Neural cell (in vitro differentiated cells): Measurements from ENCODE around the gene BCL2L12. TPM values are rescaled to one million over a fixed set of nuclear protein-coding genes. Genes with fewer than 3 reads are reported as not detected.

Source experiments
- H2AFZ ChIP-seq: fragments of 200-600, 300-800 bp; sonication (generic), shearing (Covaris generic); 2 replicates; pipeline ENCODE4 v1.6.0; 2014; ENCODE audit warnings: low read depth, mild to moderate bottlenecking, antibody characterized with exemption, low read length, moderate library complexity
- H3F3A ChIP-seq: fragments of 200-600 bp; shearing (Covaris generic); 2 replicates; pipeline ENCODE4 v1.6.1; 2016; ENCODE audit warnings: mild to moderate bottlenecking, moderate library complexity, mixed read lengths, antibody characterized with exemption, low read length; ENCODE audit not compliant: insufficient read depth, poor library complexity, severe bottlenecking
- H3K27ac ChIP-seq: fragments of 200-600, 300-800 bp; sonication (generic), shearing (Covaris generic); 2 replicates; pipeline ENCODE4 v1.5.1; 2014; ENCODE audit warnings: mild to moderate bottlenecking, low read length, moderate library complexity
- H3K27me3 ChIP-seq: fragments of 300-800, 200-600 bp; sonication (generic), shearing (Covaris generic); 2 replicates; pipeline ENCODE4 v1.6.0; 2014; ENCODE audit warnings: mild to moderate bottlenecking, low read depth, low read length, moderate library complexity; ENCODE audit not compliant: insufficient read depth
- H3K36me3 ChIP-seq: fragments of 300-800, 200-600 bp; sonication (generic), shearing (Covaris generic); 2 replicates; pipeline ENCODE4 v1.5.1; 2014; ENCODE audit warnings: mild to moderate bottlenecking, antibody characterized with exemption, low read length, moderate library complexity; ENCODE audit not compliant: insufficient read depth
- H3K4me2 ChIP-seq: fragments of 300-800, 200-600 bp; sonication (generic), shearing (Covaris generic); 2 replicates; pipeline ENCODE4 v1.6.0; 2014; ENCODE audit warnings: mild to moderate bottlenecking, low read length
- H3K4me3 ChIP-seq: fragments of 300-800, 200-600 bp; sonication (generic), shearing (Covaris generic); 2 replicates; pipeline ENCODE4 v1.5.1; 2014; ENCODE audit warnings: mild to moderate bottlenecking, low read length, moderate library complexity
- H3K79me2 ChIP-seq: fragments of 200-600 bp; shearing (Covaris generic); replicated peaks from 2 replicates; pipeline ENCODE4 v1.6.0; 2014; ENCODE audit warnings: mild to moderate bottlenecking, low read length, moderate library complexity; ENCODE audit not compliant: insufficient read depth
- H3K9ac ChIP-seq: fragments of 300-800, 200-600 bp; sonication (generic), shearing (Covaris generic); 2 replicates; pipeline ENCODE4 v1.6.1; 2016; ENCODE audit warnings: mild to moderate bottlenecking, low read length, mixed read lengths
- H3K9me2 ChIP-seq: fragments of 200-600 bp; shearing (Covaris generic); 2 replicates; pipeline ENCODE4 v1.6.1; 2016; ENCODE audit warnings: mild to moderate bottlenecking, low read length, mixed read lengths; ENCODE audit not compliant: insufficient read depth
- H3K9me3 ChIP-seq: fragments of 200-600, 300-800 bp; sonication (generic), shearing (Covaris generic); 2 replicates; pipeline ENCODE4 v1.6.1; 2016; ENCODE audit warnings: mild to moderate bottlenecking, mixed run types, low read length, moderate library complexity, mixed read lengths
- H4K20me1 ChIP-seq: fragments of 200-600 bp; shearing (Covaris generic); 2 replicates; pipeline ENCODE4 v1.6.1; 2016; ENCODE audit warnings: mild to moderate bottlenecking, mixed run types; ENCODE audit not compliant: insufficient read depth
- CTCF ChIP-seq: fragments of 450-650 bp; IDR thresholded peaks from 2 replicates; pipeline ENCODE4 v1.5.1; 2014; ENCODE audit warnings: antibody characterized with exemption, mild to moderate bottlenecking, moderate library complexity; ENCODE audit not compliant: poor library complexity, severe bottlenecking
- EP300 ChIP-seq: fragments of 450-650 bp; conservative IDR thresholded peaks from 2 replicates; pipeline ENCODE4 v1.6.1; 2014; ENCODE audit warnings: antibody characterized with exemption, mild to moderate bottlenecking, moderate library complexity; ENCODE audit not compliant: poor library complexity, severe bottlenecking
- EZH2 ChIP-seq: fragments of 200-600, 300-800 bp; shearing (Covaris generic), sonication (generic); IDR thresholded peaks from 2 replicates; pipeline ENCODE4 v1.6.1; 2014; ENCODE audit warnings: antibody characterized with exemption, low read length, borderline replicate concordance, mild to moderate bottlenecking; ENCODE audit not compliant: insufficient read depth, poor library complexity, severe bottlenecking
- MXI1 ChIP-seq: fragments of 450-650 bp; conservative IDR thresholded peaks from 2 replicates; pipeline ENCODE4 v1.6.1; 2014; ENCODE audit warnings: antibody characterized with exemption, mild to moderate bottlenecking; ENCODE audit not compliant: poor library complexity, severe bottlenecking
- POLR2AphosphoS5 ChIP-seq: IDR thresholded peaks from 2 replicates; pipeline ENCODE4 v1.6.1; 2012
- RAD21 ChIP-seq: fragments of 450-650 bp; conservative IDR thresholded peaks from 2 replicates; pipeline ENCODE4 v1.6.1; 2014; ENCODE audit warnings: antibody characterized with exemption, mild to moderate bottlenecking, moderate library complexity
- REST ChIP-seq: IDR thresholded peaks from 2 replicates; pipeline ENCODE4 v1.6.1; 2012; ENCODE audit warnings: borderline replicate concordance
- SMC3 ChIP-seq: fragments of 450-650 bp; conservative IDR thresholded peaks from 2 replicates; pipeline ENCODE4 v1.6.1; 2014; ENCODE audit warnings: antibody characterized with exemption, mild to moderate bottlenecking, moderate library complexity; ENCODE audit not compliant: poor library complexity
- TAF1 ChIP-seq: IDR thresholded peaks from 2 replicates; pipeline ENCODE4 v1.6.1; 2012; ENCODE audit warnings: low read depth
- polyA plus RNA-seq: library from polyadenylated mRNA; depleted of rRNA; stranded (reverse); fragments of >200 nt; gene quantifications from 2 replicates; pipeline ENCODE4 v1.2.3, GENCODE V29; 2014

BCL2L12 gene
- polyA plus RNA-seq, 1 donor from 2014 or later = 1.1 TPM

GRCh38 chr19:49690079-49690655 lies 24.4 kb downstream of the BCL2L12 start:
- H3K4me3 ChIP-seq = peak overlapping the region; percentile 71
- H4K20me1 ChIP-seq = no peaks in the 10 kb centered on the region
- peak overlapping the region; percentile 68 for H3K4me2 ChIP-seq
- no peaks in the 10 kb centered on the region for H3K9me3 ChIP-seq
- H3K36me3 ChIP-seq = no peaks in the 10 kb centered on the region
- H3K27me3 ChIP-seq = no peaks in the 10 kb centered on the region
- peak overlapping the region; percentile 98 for H3K9ac ChIP-seq
- no peak overlapping the region for H2AFZ ChIP-seq
- no peaks in the 10 kb centered on the region for H3K9me2 ChIP-seq
- peaks cover 21% of the 10 kb centered on the region for H3K79me2 ChIP-seq
- TF ChIP-seq POLR2AphosphoS5 (peak; percentile 3), CTCF (peak; percentile 55), RAD21 (no peak), EZH2 (no peak), EP300 (no peak)
- peak overlapping the region; percentile 99 for H3K27ac ChIP-seq
- no peaks in the 10 kb centered on the region for H3F3A ChIP-seq

GRCh38 chr19:49690656-49691242 lies 25.0 kb downstream of the BCL2L12 start, which contains the start of gene CPT1C:
Gene CPT1C, plus strand, starts transcription at chr19:49691116. Its CDS starts 1,137 bp downstream, at chr19:49692253.
- no peaks in the 10 kb centered on the region for H3K9me3 ChIP-seq
- peak within 1 kb of the TSS; percentile 68 for H3K4me2 ChIP-seq
- peak within 1 kb of the TSS; percentile 98 for H3K9ac ChIP-seq
- TF ChIP-seq MXI1 = no peak
- TF ChIP-seq CTCF = no peak
- TF ChIP-seq REST = peak; percentile 98
- TF ChIP-seq TAF1 = peak; percentile 100
- no peak for TF ChIP-seq RAD21
- TF ChIP-seq EZH2 = no peak
- TF ChIP-seq POLR2AphosphoS5 = peak; percentile 98
- peak; percentile 63 for TF ChIP-seq EP300
- no peak for TF ChIP-seq SMC3
- H3K27me3 ChIP-seq = no peaks in the 10 kb centered on the region
- no peaks in the 10 kb centered on the region for H3F3A ChIP-seq
- no peaks in the 10 kb centered on the region for H3K36me3 ChIP-seq
- peak within 1 kb of the TSS; percentile 71 for H3K4me3 ChIP-seq
- H3K79me2 ChIP-seq = peaks cover 21% of the 10 kb centered on the region
- peak within 1 kb of the TSS; percentile 99 for H3K27ac ChIP-seq
- H3K9me2 ChIP-seq = no peaks in the 10 kb centered on the region
- no peaks in the 10 kb centered on the region for H4K20me1 ChIP-seq
- H2AFZ ChIP-seq = no peak within 1 kb of the TSS
